GM19193 (cell line): Measurements from ENCODE around the gene CAPN11.

Experiments
- POLR2A ChIP-seq: IDR thresholded peaks from 4 replicates; pipeline ENCODE4 v1.6.1; 2011; ENCODE audit not compliant: insufficient read depth, insufficient read length; ENCODE audit errors: extremely low read depth

The CAPN11 gene

GRCh38 chr6:44158770-44159228 lies at the start of gene CAPN11:
Gene CAPN11, plus strand, starts transcription at chr6:44158820. Its CDS starts 29 bp downstream, at chr6:44158849.
- no peak for TF ChIP-seq POLR2A

- no peak for TF ChIP-seq POLR2A
Observed at GRCh38 chr6:44109212-44109611, 49.4 kb upstream of the CAPN11 start.

GRCh38 chr6:44110005-44110676 lies 48.5 kb upstream of the CAPN11 start:
- TF ChIP-seq POLR2A = no peak

GRCh38 chr6:44110966-44111365 lies 47.7 kb upstream of the CAPN11 start:
- no peak for TF ChIP-seq POLR2A

GRCh38 chr6:44111434-44112417 lies 46.9 kb upstream of the CAPN11 start:
- TF ChIP-seq POLR2A = peak; percentile 18

- no peak for TF ChIP-seq POLR2A
Observed at GRCh38 chr6:44113414-44113813, 45.2 kb upstream of the CAPN11 start.

GRCh38 chr6:44115866-44116265 lies 42.8 kb upstream of the CAPN11 start:
- no peak for TF ChIP-seq POLR2A

- no peak for TF ChIP-seq POLR2A
Observed at GRCh38 chr6:44116641-44117382, 41.8 kb upstream of the CAPN11 start.

GRCh38 chr6:44117397-44118128 lies 41.1 kb upstream of the CAPN11 start:
- no peak for TF ChIP-seq POLR2A

- no peak for TF ChIP-seq POLR2A
Observed at GRCh38 chr6:44119704-44120262, 38.8 kb upstream of the CAPN11 start.

GRCh38 chr6:44120692-44121443 lies 37.8 kb upstream of the CAPN11 start:
- no peak for TF ChIP-seq POLR2A

GRCh38 chr6:44122801-44123200 lies 35.8 kb upstream of the CAPN11 start:
- TF ChIP-seq POLR2A = no peak

- TF ChIP-seq POLR2A = no peak
Observed at GRCh38 chr6:44123544-44123943, 35.1 kb upstream of the CAPN11 start.
